ENCODE measurements around the gene PACS1. TPM values are rescaled to one million over a fixed set of nuclear protein-coding genes. Genes with fewer than 3 reads are reported as not detected.

The PACS1 gene
- total RNA-seq, 1 experiment from 2014 or later = 41.1 TPM

- Histone ChIP-seq H3K79me2 (ENCODE audit: insufficient read depth, low read length) (no peaks in the 10 kb centered on the region; the same call in 1 of the 2 replicates), H3K36me3 (ENCODE audit: control insufficient read depth in 1 of 2, insufficient read depth in 2 of 2, low read length in 2 of 2) (no peaks in the 10 kb centered on the region), H3K4me3 (replicated peaks in 1 of 2; ENCODE audit: low read depth in 1 of 2, low read length in 2 of 2) (no peak overlapping the region), H3K27me3 (ENCODE audit: insufficient read depth, low read length) (no peaks in the 10 kb centered on the region), H2AFZ (ENCODE audit: low read depth, low read length, poor library complexity, severe bottlenecking) (no peak overlapping the region), H3K9ac (ENCODE audit: low read length) (no peak overlapping the region), H4K20me1 (ENCODE audit: insufficient read depth) (no peaks in the 10 kb centered on the region), H3K27ac (ENCODE audit: low read depth, low read length) (no peak overlapping the region), H3K4me2 (ENCODE audit: low read length) (peak overlapping the region; percentile 46), H3K9me3 (ENCODE audit: control insufficient read depth in 1 of 2, insufficient read depth in 1 of 2, low read depth in 1 of 2, low read length in 2 of 2) (no peaks in the 10 kb centered on the region), H3K4me1 (ENCODE audit: control insufficient read depth in 1 of 2, insufficient read depth in 2 of 2, low read length in 2 of 2) (peaks cover 14 to 29% of the 10 kb centered on the region in 2 experiments; a peak in 3 of 4 replicates), H3K9me2 (ENCODE audit: insufficient read depth) (no peaks in the 10 kb centered on the region)
- DNase-seq (ENCODE audit: low read depth, low spot score) = no peak
- RAD21 ChIA-PET (ENCODE audit: low non-redundant PET in 1 of 2, low total read pairs in 2 of 2, uncharacterized antibody in 2 of 2, unreplicated experiment in 2 of 2) = no interaction called here
- TF ChIP-seq CEBPB (IDR thresholded peaks at IDR 0.05; ENCODE audit: low read depth) (no peak), JUND (IDR thresholded peaks at IDR 0.05) (peak; percentile 22; the same call in 1 of the 2 replicates), FOSL1 (IDR thresholded peaks at IDR 0.05; ENCODE audit: low read depth) (peak; percentile 66), EZH2 (IDR thresholded peaks at IDR 0.05) (no peak)
- BruUV-seq (replicated peaks) = no TSS peak
- intact Hi-C loops (cut with micrococcal nuclease) = no loop called here
- POLR2A ChIA-PET = no interaction called here
- CTCF ChIA-PET = interaction anchor here (1.3 kb wide), 1 partner anchor 34 kb away, joined by 4 read pairs; no protein-coding TSS in a partner anchor
- ATAC-seq = no peak
Observed at GRCh38 chr11:66188580-66188979, 118.5 kb downstream of the PACS1 start.

DNA sequence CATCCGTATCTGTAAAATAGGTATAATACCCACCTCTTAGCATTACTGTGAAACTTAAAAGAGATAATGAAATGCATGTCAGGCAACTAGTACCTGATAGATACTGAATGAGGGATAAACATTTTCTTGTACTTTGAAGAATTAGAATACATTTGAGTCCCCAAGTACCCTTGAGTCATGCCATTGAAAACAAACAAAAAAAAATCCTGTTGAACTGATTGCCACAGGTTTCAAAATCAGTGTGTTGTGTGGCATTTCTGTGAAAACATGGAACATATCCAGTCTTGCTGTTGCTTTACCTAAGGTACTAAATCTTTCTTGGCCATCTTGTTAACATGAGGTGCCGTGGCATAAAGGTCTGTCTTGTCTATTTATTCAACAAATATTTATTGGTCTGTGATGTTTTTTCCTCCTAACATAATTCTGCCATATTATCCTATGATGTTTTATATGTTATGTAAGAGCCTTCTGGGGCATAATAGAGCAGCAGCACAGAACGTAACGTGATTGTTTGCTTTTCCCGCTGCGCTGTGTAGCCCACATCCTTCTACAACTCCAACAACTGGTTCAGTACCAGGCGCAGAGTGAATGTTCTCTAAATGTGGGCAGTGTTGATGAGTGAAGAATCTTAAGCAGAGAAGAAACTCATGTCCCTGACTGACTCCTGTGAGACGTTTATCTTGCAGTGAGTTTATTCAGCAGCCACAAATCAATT, 119.1 kb downstream of the PACS1 start:
- intact Hi-C loops (cut with micrococcal nuclease) = no loop called here
- Histone ChIP-seq H3K9ac (ENCODE audit: low read length) (no peak overlapping the region), H3K4me3 (replicated peaks in 1 of 2; ENCODE audit: low read depth in 1 of 2, low read length in 2 of 2) (no peak overlapping the region), H4K20me1 (ENCODE audit: insufficient read depth) (no peaks in the 10 kb centered on the region), H3K4me2 (ENCODE audit: low read length) (no peak overlapping the region), H3K27me3 (ENCODE audit: insufficient read depth, low read length) (no peaks in the 10 kb centered on the region), H3K9me3 (ENCODE audit: control insufficient read depth in 1 of 2, insufficient read depth in 1 of 2, low read depth in 1 of 2, low read length in 2 of 2) (no peaks in the 10 kb centered on the region), H3K36me3 (ENCODE audit: control insufficient read depth in 1 of 2, insufficient read depth in 2 of 2, low read length in 2 of 2) (no peaks in the 10 kb centered on the region), H3K79me2 (ENCODE audit: insufficient read depth, low read length) (no peaks in the 10 kb centered on the region; the same call in 1 of the 2 replicates), H3K27ac (ENCODE audit: low read depth, low read length) (no peak overlapping the region), H2AFZ (ENCODE audit: low read depth, low read length, poor library complexity, severe bottlenecking) (no peak overlapping the region), H3K9me2 (ENCODE audit: insufficient read depth) (no peaks in the 10 kb centered on the region), H3K4me1 (ENCODE audit: control insufficient read depth in 1 of 2, insufficient read depth in 2 of 2, low read length in 2 of 2) (peaks cover 14 to 29% of the 10 kb centered on the region in 2 experiments; a peak in 3 of 4 replicates)
- DNase-seq (ENCODE audit: low read depth, low spot score) (no peak), ATAC-seq (no peak)
- BruUV-seq (replicated peaks) = no TSS peak
- TF ChIP-seq CEBPB (IDR thresholded peaks at IDR 0.05; ENCODE audit: low read depth) = no peak
- TF ChIP-seq CBX3 (IDR thresholded peaks at IDR 0.05; ENCODE audit: low read depth) = no peak
- TF ChIP-seq POLR2A (IDR thresholded peaks at IDR 0.05; ENCODE audit: borderline replicate concordance, extremely low read depth, insufficient read depth, insufficient read length) = no peak
- no peak for TF ChIP-seq ZFX (IDR thresholded peaks at IDR 0.05)
- no peak for TF ChIP-seq JUND (IDR thresholded peaks at IDR 0.05)
- no peak for TF ChIP-seq POLR2AphosphoS5 (IDR thresholded peaks at IDR 0.05; ENCODE audit: low read depth, low read length)
- TF ChIP-seq ZBTB33 (IDR thresholded peaks at IDR 0.05; ENCODE audit: extremely low read depth, insufficient replicate concordance, low read length) = no peak
- no peak for TF ChIP-seq EZH2phosphoT487 (IDR thresholded peaks at IDR 0.05; ENCODE audit: borderline replicate concordance)
- no peak for TF ChIP-seq SRF (IDR thresholded peaks at IDR 0.05; ENCODE audit: low read depth)
- ChIA-PET POLR2A (no interaction called here), RAD21 (ENCODE audit: low non-redundant PET in 1 of 2, low total read pairs in 2 of 2, uncharacterized antibody in 2 of 2, unreplicated experiment in 2 of 2) (no interaction called here), CTCF (no interaction called here)

Measured in HCT116 (cell line).